Upper lobe of left lung (tissue), 4 donors: ENCODE results near the gene EDARADD.

Source experiments
- POLR2AphosphoS5 ChIP-seq, 2 donors: sonication (generic); formaldehyde crosslinking; IDR thresholded peaks; one replicate each; pipeline ENCODE4 v1.5.1; 2017; ENCODE audit warnings: antibody characterized with exemption in 2 of 2
- TF ChIP-seq, protein P1 (sequence below), 6 experiments: fragments of 450-650 bp in 4 of 6; fragments of 200-600 bp in 2 of 6; sonication (generic) in 2 of 6; IDR thresholded peaks; one replicate each; pipeline ENCODE4 v1.5.1; 2016 to 2019; ENCODE audit warnings: antibody characterized with exemption in 6 of 6

DNA sequence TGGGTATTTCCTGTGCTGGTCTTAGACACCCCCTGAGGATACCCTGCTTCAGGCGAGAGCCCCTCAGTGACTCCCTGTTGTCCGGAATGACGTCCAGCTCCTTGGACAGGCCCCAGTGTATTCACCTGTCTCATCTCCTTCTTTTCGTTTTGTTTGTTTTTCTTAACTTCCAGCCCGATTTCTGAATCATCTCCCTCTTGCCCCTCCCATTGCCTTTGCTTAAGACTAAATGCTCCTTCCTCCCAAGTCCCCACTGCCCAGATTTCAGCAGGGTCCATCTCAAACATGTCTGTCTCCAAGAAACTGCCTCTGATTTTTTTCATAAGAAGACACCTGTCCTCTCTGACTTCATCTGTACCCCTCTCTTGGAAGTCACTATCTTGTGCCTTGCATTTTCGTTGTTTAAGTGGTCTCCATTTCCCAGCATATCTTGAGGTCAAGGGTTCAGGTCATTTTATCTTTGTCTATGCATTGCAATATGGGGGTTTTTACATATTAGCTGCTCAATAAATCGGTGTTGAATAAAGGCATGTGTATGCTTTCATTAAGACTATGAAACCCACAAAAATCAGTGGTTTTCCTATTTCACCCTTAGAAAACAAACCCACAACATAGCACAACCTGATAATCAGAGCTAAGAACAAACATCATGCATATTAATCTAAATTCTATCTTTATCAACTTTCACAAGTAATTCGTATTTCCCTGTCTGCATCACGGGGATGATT is 71.3 kb downstream of the EDARADD start:
- TF ChIP-seq, protein P1, sequence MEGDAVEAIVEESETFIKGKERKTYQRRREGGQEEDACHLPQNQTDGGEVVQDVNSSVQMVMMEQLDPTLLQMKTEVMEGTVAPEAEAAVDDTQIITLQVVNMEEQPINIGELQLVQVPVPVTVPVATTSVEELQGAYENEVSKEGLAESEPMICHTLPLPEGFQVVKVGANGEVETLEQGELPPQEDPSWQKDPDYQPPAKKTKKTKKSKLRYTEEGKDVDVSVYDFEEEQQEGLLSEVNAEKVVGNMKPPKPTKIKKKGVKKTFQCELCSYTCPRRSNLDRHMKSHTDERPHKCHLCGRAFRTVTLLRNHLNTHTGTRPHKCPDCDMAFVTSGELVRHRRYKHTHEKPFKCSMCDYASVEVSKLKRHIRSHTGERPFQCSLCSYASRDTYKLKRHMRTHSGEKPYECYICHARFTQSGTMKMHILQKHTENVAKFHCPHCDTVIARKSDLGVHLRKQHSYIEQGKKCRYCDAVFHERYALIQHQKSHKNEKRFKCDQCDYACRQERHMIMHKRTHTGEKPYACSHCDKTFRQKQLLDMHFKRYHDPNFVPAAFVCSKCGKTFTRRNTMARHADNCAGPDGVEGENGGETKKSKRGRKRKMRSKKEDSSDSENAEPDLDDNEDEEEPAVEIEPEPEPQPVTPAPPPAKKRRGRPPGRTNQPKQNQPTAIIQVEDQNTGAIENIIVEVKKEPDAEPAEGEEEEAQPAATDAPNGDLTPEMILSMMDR (IDR thresholded peaks at IDR 0.05) = no peak
- TF ChIP-seq POLR2AphosphoS5 (IDR thresholded peaks at IDR 0.05) = no peak
